D721Med (cell line): ENCODE results near the gene ZNF280A.

Experiments
- DNase-seq: peaks from one replicate; pipeline ENCODE4 v3.0.0; 2011; ENCODE audit warnings: low spot score; ENCODE audit not compliant: insufficient read length
- FAIRE-seq: peaks from 2 replicates; lab custom pipeline; 2011; peaks lifted over from hg19 to GRCh38; lab: Jason Lieb, UNC
- TF ChIP-seq, protein P1 (sequence below): IDR thresholded peaks from 2 replicates; pipeline ENCODE4 v1.5.1; 2012; ENCODE audit warnings: mild to moderate bottlenecking, control low read depth; ENCODE audit not compliant: insufficient read depth; ENCODE audit errors: missing control alignments

ZNF280A gene

DNA sequence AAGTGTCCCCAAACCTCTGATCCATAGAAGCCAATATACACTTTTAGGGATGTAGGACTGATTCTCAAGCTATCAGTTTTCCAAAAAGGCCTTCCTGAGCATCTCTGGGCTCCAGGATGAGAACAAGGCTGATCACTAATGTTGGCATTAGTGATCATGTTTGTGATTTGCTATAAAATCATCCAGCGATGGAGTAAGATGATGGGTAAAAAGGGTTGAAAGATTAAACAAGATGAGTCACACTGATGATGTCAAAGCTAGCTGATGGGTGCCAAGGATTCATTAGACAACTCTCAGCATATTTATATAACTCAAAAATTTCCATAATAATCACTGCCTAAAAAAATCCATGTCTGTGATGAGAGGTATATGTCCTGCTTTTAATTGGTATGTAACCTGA is 54.3 kb downstream of the ZNF280A start:
- TF ChIP-seq, protein P1, sequence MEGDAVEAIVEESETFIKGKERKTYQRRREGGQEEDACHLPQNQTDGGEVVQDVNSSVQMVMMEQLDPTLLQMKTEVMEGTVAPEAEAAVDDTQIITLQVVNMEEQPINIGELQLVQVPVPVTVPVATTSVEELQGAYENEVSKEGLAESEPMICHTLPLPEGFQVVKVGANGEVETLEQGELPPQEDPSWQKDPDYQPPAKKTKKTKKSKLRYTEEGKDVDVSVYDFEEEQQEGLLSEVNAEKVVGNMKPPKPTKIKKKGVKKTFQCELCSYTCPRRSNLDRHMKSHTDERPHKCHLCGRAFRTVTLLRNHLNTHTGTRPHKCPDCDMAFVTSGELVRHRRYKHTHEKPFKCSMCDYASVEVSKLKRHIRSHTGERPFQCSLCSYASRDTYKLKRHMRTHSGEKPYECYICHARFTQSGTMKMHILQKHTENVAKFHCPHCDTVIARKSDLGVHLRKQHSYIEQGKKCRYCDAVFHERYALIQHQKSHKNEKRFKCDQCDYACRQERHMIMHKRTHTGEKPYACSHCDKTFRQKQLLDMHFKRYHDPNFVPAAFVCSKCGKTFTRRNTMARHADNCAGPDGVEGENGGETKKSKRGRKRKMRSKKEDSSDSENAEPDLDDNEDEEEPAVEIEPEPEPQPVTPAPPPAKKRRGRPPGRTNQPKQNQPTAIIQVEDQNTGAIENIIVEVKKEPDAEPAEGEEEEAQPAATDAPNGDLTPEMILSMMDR = no peak
- DNase-seq (no peak), FAIRE-seq (no peak)

DNA sequence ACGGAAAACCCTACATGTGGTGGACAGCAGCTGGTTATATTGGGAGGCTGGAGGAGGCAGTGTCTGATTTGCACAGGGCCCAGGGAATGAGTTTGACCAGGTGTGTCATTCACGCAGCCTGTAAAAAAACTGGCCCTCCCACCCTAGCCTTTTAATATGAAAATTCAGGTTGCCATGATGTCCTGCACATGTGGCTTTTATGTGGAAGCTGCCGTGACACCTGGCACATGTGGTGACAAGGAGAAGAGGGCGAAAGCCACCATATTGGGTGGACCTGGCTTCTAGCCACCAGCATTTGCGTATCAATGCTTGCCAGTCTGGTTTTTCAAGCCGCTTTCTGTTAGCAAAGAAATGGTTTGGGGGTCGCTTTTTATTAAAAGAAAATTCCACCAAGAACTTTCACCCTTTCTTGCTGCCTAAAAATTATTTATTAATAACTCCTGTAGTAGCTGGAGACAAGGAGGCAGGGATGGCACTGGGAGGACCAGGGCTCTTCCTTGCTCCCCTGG is 54.9 kb downstream of the ZNF280A start:
- FAIRE-seq (no peak), DNase-seq (no peak)
- TF ChIP-seq, protein P1 = no peak

DNA sequence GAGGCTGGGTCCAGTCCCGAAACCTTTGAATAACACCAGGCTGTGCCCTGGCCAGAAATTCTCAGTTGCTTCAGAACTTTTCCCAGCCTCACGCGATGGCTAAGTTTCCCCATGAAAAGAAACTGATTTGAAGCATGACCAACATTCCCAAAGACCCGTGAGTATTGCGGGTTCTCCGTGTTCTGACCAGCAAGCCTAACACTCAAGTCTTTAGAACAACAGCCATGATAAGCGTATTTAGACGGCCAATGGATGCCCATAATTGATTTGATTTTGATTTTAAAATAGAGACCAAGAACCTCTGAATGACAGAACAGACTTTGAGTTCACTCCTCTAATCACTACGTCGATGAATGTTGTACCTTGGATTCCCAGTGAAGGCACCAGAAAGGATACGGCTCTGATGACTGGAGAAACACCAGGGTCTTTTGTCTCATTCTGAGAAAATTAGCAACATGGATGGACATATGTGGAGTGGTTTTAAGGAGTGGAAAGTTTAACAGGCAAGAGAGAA is 55.5 kb downstream of the ZNF280A start:
- DNase-seq = no peak
- FAIRE-seq = no peak
- TF ChIP-seq, protein P1 = no peak

DNA sequence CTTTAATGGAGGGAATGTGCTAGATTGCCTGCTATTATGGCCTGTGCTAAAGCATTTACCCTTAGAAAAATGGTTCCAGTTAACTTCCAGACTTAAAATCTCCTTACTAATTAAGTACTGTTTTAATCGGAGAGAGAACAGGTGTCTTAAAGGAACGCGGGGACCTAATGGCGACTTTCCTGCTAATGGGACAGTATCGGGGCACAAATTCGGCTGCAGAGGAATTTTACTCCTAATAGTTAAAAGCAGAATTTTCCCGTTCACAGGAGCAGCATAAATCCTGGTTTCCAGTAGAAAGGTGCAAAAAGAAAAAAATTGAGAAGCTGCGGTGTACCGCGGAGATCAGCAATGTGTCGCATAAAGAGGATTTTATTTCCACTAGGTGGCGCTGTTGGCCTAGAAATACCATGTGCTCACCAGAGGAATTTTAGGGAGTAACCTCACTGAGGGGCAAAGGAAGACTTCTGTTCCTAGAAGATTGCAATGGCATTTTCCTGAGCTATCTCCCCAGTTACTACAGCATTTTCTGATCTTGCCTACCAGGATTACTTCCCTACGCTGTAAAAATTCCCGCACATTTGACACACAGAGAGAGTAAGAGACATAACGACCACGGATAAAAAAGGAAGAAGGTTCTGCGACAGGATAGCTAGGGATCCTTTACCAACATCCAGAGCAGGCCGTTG is 56.1 kb downstream of the ZNF280A start:
- TF ChIP-seq, protein P1 = peak; percentile 80
- DNase-seq (peak; percentile 26), FAIRE-seq (peak; percentile 56)
